Measurements from ENCODE around the gene PI4KA. TPM values are rescaled to one million over a fixed set of nuclear protein-coding genes. Genes with fewer than 3 reads are reported as not detected.
A peak's percentile ranks its signal among the peaks of the same experiment; 100 is the strongest.

The PI4KA gene
- total RNA-seq, 3 donors from 2014 or later (not counting 1 experiment from before 2014, with no cell fraction given), result 208 to 233 (median 215) TPM

DNA sequence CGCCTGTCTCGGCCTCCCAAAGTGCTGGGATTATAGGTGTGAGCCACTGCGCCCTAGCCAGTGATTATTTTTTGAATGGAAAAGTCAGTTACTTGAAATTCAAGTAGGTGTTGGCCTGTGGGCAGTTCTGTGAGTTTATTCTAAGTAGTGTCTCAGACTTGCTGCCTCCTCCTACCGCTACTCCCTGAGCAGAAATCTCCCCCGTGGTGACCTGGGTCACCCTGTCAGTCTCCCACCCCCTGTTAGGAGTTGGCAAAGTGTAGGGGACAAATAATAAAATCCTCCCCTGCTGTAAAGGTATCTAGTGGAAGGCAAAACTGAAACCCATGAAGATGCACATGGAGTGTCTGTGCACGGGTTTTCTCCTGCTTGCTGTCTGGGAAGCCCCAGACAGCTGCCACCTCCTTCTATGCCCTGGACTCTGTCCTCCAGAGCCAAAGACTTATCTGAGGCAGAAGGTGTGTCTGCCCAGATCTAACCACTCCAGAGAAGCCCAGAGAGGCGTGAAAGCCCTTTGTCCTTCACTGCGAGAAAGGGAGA lies 26.5 kb upstream of the PI4KA start:
- Mint-ChIP-seq H3K36me3 (peaks cover 50% of the 10 kb centered on the region), H3K27me3 (ENCODE audit: low read depth in 2 of 2) (no peaks in the 10 kb centered on the region), H3K9me3 (no peaks in the 10 kb centered on the region), H3K27ac (peak overlapping the region; percentile 66 to 86), H3K4me1 (peaks cover 9% of the 10 kb centered on the region in 2 donors), H3K4me3 (no peak overlapping the region)
- no peak for DNase-seq
- intact Hi-C loops (cut with micrococcal nuclease), result no loop called here
- H3K36me3 ChIP-seq (ENCODE audit: control insufficient read depth, insufficient read depth, low read length), result peaks cover 68% of the 10 kb centered on the region
- H3K4me3 ChIP-seq (ENCODE audit: low read length), result no peak overlapping the region
- 85% methylated on average over 7 of the region's 8 CpGs for WGBS (ENCODE audit: insufficient coverage)
- no peak overlapping the region for H3K27ac ChIP-seq (ENCODE audit: low read length)
- peaks cover 10% of the 10 kb centered on the region for H3K4me1 ChIP-seq (ENCODE audit: control insufficient read depth, insufficient read depth, low read length)
- TF ChIP-seq, protein P1, sequence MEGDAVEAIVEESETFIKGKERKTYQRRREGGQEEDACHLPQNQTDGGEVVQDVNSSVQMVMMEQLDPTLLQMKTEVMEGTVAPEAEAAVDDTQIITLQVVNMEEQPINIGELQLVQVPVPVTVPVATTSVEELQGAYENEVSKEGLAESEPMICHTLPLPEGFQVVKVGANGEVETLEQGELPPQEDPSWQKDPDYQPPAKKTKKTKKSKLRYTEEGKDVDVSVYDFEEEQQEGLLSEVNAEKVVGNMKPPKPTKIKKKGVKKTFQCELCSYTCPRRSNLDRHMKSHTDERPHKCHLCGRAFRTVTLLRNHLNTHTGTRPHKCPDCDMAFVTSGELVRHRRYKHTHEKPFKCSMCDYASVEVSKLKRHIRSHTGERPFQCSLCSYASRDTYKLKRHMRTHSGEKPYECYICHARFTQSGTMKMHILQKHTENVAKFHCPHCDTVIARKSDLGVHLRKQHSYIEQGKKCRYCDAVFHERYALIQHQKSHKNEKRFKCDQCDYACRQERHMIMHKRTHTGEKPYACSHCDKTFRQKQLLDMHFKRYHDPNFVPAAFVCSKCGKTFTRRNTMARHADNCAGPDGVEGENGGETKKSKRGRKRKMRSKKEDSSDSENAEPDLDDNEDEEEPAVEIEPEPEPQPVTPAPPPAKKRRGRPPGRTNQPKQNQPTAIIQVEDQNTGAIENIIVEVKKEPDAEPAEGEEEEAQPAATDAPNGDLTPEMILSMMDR (IDR thresholded peaks at IDR 0.05), result no peak
- peak in 2 of 3 donors; percentile 17 to 22 for ATAC-seq
- H3K27me3 ChIP-seq (ENCODE audit: control insufficient read depth, insufficient read depth, low read length), result no peaks in the 10 kb centered on the region
- H3K9me3 ChIP-seq (ENCODE audit: control insufficient read depth, insufficient read depth, low read length), result no peaks in the 10 kb centered on the region

DNA sequence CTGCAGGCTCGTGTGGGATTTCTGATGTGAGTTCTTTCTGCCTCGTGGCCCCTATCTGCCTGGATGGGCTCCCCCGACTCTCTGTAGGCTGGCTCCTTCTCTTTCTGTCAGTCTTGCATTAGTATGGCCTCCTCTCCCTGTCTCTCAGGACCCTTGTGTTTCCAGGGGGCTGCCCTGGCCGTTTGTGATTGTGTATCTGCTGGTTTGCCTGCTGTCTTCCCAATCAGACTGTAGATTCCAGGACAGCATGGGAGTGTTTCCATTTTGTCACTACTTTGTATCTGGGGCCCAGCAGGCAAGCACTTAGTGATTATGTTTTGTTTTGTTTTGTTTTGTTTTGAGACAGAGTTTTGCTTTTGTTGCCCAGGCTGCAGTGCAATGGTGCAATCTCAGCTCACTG lies 25.8 kb upstream of the PI4KA start:
- Mint-ChIP-seq H3K4me1 (peaks cover 9% of the 10 kb centered on the region in 2 donors), H3K36me3 (peaks cover 44% of the 10 kb centered on the region), H3K27me3 (ENCODE audit: low read depth in 2 of 2) (no peaks in the 10 kb centered on the region), H3K27ac (peak overlapping the region in 1 of 2 donors; percentile 26), H3K9me3 (no peaks in the 10 kb centered on the region), H3K4me3 (no peak overlapping the region)
- TF ChIP-seq, protein P1 (IDR thresholded peaks at IDR 0.05), result no peak
- Histone ChIP-seq H3K4me3 (ENCODE audit: low read length) (no peak overlapping the region), H3K27me3 (ENCODE audit: control insufficient read depth, insufficient read depth, low read length) (no peaks in the 10 kb centered on the region), H3K9me3 (ENCODE audit: control insufficient read depth, insufficient read depth, low read length) (no peaks in the 10 kb centered on the region), H3K27ac (ENCODE audit: low read length) (no peak overlapping the region), H3K4me1 (ENCODE audit: control insufficient read depth, insufficient read depth, low read length) (peaks cover 10% of the 10 kb centered on the region), H3K36me3 (ENCODE audit: control insufficient read depth, insufficient read depth, low read length) (peaks cover 64% of the 10 kb centered on the region)
- ATAC-seq (no peak), DNase-seq (no peak)
- intact Hi-C loops (cut with micrococcal nuclease), result no loop called here
- 87% methylated on average over 4 of the region's 4 CpGs for WGBS (ENCODE audit: insufficient coverage)

DNA sequence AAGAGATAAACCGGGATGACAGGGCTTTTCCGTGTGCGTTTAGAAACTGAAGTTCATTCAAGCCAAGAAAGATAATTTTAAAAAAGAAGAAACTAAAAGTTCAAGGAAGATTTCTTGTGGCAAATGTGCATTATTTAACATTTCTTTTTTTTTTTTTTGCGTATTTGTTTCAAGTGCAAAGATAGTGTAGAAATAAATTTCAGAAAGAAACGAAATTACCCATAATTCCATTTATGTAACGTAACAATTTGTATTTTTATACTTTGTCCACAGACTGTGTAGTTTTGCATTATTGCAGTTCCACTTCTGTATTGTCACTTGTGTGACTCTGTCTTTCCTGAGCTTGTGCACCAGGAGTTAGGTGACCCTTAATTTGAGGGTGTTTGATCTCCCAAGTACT lies 24.2 kb upstream of the PI4KA start:
- H3K4me1 ChIP-seq (ENCODE audit: control insufficient read depth, insufficient read depth, low read length), result peaks cover 10% of the 10 kb centered on the region
- no peaks in the 10 kb centered on the region for H3K9me3 Mint-ChIP-seq
- intact Hi-C loops (cut with micrococcal nuclease), result no loop called here
- DNase-seq (no peak), ATAC-seq (no peak)
- no peak overlapping the region for H3K27ac ChIP-seq (ENCODE audit: low read length)
- no peak overlapping the region for H3K27ac Mint-ChIP-seq
- peaks cover 9% of the 10 kb centered on the region in 2 donors for H3K4me1 Mint-ChIP-seq
- H3K4me3 Mint-ChIP-seq, result no peak overlapping the region
- H3K36me3 Mint-ChIP-seq, result peaks cover 34% of the 10 kb centered on the region
- H3K4me3 ChIP-seq (ENCODE audit: low read length), result no peak overlapping the region
- no peaks in the 10 kb centered on the region for H3K9me3 ChIP-seq (ENCODE audit: control insufficient read depth, insufficient read depth, low read length)
- peaks cover 50% of the 10 kb centered on the region for H3K36me3 ChIP-seq (ENCODE audit: control insufficient read depth, insufficient read depth, low read length)
- H3K27me3 Mint-ChIP-seq (ENCODE audit: low read depth in 2 of 2), result no peaks in the 10 kb centered on the region
- WGBS (ENCODE audit: insufficient coverage), result 93% methylated on average over 3 of the region's 6 CpGs
- TF ChIP-seq, protein P1 (IDR thresholded peaks at IDR 0.05), result no peak
- no peaks in the 10 kb centered on the region for H3K27me3 ChIP-seq (ENCODE audit: control insufficient read depth, insufficient read depth, low read length)

All from natural killer cell (primary cell).